SK-N-SH (cell line): ENCODE data around the gene IPO11.

Experiments
- CTCF ChIP-seq: fragments of 200-600 bp; sonication (generic); IDR thresholded peaks from 2 replicates; pipeline ENCODE4 v1.6.1; 2017; ENCODE audit warnings: antibody characterized with exemption, mild to moderate bottlenecking, moderate library complexity
- EP300 ChIP-seq, 2 experiments: IDR thresholded peaks; 2 replicates each; pipeline versions ENCODE4 v1.4.0 to v1.6.1; 2012; ENCODE audit warnings: borderline replicate concordance in 1 of 2, low read depth in 1 of 2, low read length in 1 of 2
- FOXM1 ChIP-seq: IDR thresholded peaks from 2 replicates; pipeline ENCODE4 v1.4.0; 2012; ENCODE audit warnings: low read depth, mild to moderate bottlenecking
- GABPA ChIP-seq: IDR thresholded peaks from 2 replicates; pipeline ENCODE4 v1.4.0; 2012; ENCODE audit warnings: low read depth, mild to moderate bottlenecking
- JUND ChIP-seq: IDR thresholded peaks from 2 replicates; pipeline ENCODE4 v1.4.0; 2012
- MAX ChIP-seq: IDR thresholded peaks from 2 replicates; pipeline ENCODE4 v1.4.0; 2012; ENCODE audit warnings: low read depth
- NRF1 ChIP-seq: IDR thresholded peaks from 2 replicates; pipeline ENCODE4 v1.6.1; 2012; ENCODE audit warnings: low read depth, mild to moderate bottlenecking, low read length
- POLR2AphosphoS5 ChIP-seq: IDR thresholded peaks from 2 replicates; pipeline ENCODE4 v1.6.1; 2012; ENCODE audit warnings: low read depth, low read length
- RAD21 ChIP-seq: IDR thresholded peaks from 2 replicates; pipeline ENCODE4 v1.6.1; 2012; ENCODE audit warnings: mild to moderate bottlenecking, low read length
- REST ChIP-seq: IDR thresholded peaks from 2 replicates; pipeline ENCODE4 v1.6.1; 2012; ENCODE audit warnings: mild to moderate bottlenecking, low read depth, low read length, moderate library complexity
- USF1 ChIP-seq: IDR thresholded peaks from 2 replicates; pipeline ENCODE4 v1.4.0; 2012; ENCODE audit warnings: low read depth, borderline replicate concordance
- USF2 ChIP-seq: fragments of 150-350 bp; IDR thresholded peaks from 2 replicates; pipeline ENCODE4 v1.6.1; 2017; ENCODE audit warnings: antibody characterized with exemption, low read length, low read depth, borderline replicate concordance
- ZBTB33 ChIP-seq: IDR thresholded peaks from 2 replicates; pipeline ENCODE4 v1.4.0; 2012; ENCODE audit warnings: low read depth, borderline replicate concordance

- TF ChIP-seq ZBTB33 (no peak), CTCF (no peak), GABPA (no peak), POLR2AphosphoS5 (no peak), USF2 (no peak), MAX (no peak), JUND (no peak), REST (no peak), EP300 (IDR thresholded peaks at IDR 0.05; ENCODE audit: borderline replicate concordance in 1 of 2, low read depth in 1 of 2, low read length in 1 of 2) (no peak), NRF1 (no peak), RAD21 (no peak), FOXM1 (no peak), USF1 (no peak)
Measured at GRCh38 chr5:62395210-62395950, 17.2 kb upstream of the IPO11 start.
